OCI-M2 (cell line): ENCODE data around the gene IGSF10.
A peak's percentile ranks its signal among the peaks of the same experiment; 100 is the strongest.
"Not testable (repeated sequence)": the region's sequence is repeated elsewhere in the genome, so short reads cannot be mapped to it uniquely, and the experiment has no call there.

Experiments
- DNase-seq: peaks from one replicate; lab custom pipeline; 2025; ENCODE audit not compliant: unreplicated experiment; lab: John Stamatoyannopoulos, UW

IGSF10 gene

GRCh38 chr3:151460774-151461450 is at the start of gene IGSF10:
Gene IGSF10 (minus strand): TSS chr3:151461061. CDS start chr3:151458709, 2,352 bp downstream.
- DNase-seq: no peak

GRCh38 chr3:151509468-151510135 is 48.7 kb upstream of the IGSF10 start:
- DNase-seq: not testable (repeated sequence)

GRCh38 chr3:151504606-151505005 is 43.7 kb upstream of the IGSF10 start:
- peak; percentile 75 for DNase-seq

- no peak for DNase-seq
Measured at GRCh38 chr3:151503074-151503473, 42.2 kb upstream of the IGSF10 start.

GRCh38 chr3:151501923-151502632 is 41.2 kb upstream of the IGSF10 start:
- no peak for DNase-seq

GRCh38 chr3:151501171-151501922 is 40.5 kb upstream of the IGSF10 start:
- no peak for DNase-seq

- DNase-seq: no peak
Measured at GRCh38 chr3:151499168-151499567, 38.3 kb upstream of the IGSF10 start.

- no peak for DNase-seq
Measured at GRCh38 chr3:151491525-151491924, 30.7 kb upstream of the IGSF10 start.

- not testable (repeated sequence) for DNase-seq
Measured at GRCh38 chr3:151487833-151488232, 27.0 kb upstream of the IGSF10 start.

- no peak for DNase-seq
Measured at GRCh38 chr3:151483961-151484520, 23.2 kb upstream of the IGSF10 start.

GRCh38 chr3:151483488-151483887 is 22.6 kb upstream of the IGSF10 start:
- no peak for DNase-seq

GRCh38 chr3:151480492-151480891 is 19.6 kb upstream of the IGSF10 start:
- DNase-seq: no peak

GRCh38 chr3:151479452-151479851 is 18.6 kb upstream of the IGSF10 start:
- DNase-seq: no peak

- no peak for DNase-seq
Measured at GRCh38 chr3:151478335-151478697, 17.5 kb upstream of the IGSF10 start.

GRCh38 chr3:151477591-151478334 is 16.9 kb upstream of the IGSF10 start:
- no peak for DNase-seq

GRCh38 chr3:151476344-151477018 is 15.6 kb upstream of the IGSF10 start:
- DNase-seq: peak; percentile 25

- DNase-seq: no peak
Measured at GRCh38 chr3:151468284-151468917, 7.5 kb upstream of the IGSF10 start.

- no peak for DNase-seq
Measured at GRCh38 chr3:151467069-151467468, 6.2 kb upstream of the IGSF10 start.

- DNase-seq: no peak
Measured at GRCh38 chr3:151462991-151463390, 2.1 kb upstream of the IGSF10 start.
